DND-41 (cell line): ENCODE results near the gene AHNAK2.

Source experiments
- ATAC-seq: fragments of 200-7000 bp; cut with Tn5 transposase; 3 replicates; pipeline ENCODE4 v1.9.1; 2021; ENCODE audit warnings: low read depth; ENCODE audit not compliant: insufficient read depth
- DNase-seq: peaks from one replicate; pipeline ENCODE4 v3.0.0-alpha.2; 2020
- H2AFZ ChIP-seq: 2 replicates; pipeline ENCODE4 v1.6.0; 2012; ENCODE audit warnings: low read depth, low read length
- H3K27ac ChIP-seq: 2 replicates; pipeline ENCODE4 v1.5.1; 2012; ENCODE audit warnings: low read length, inconsistent platforms
- H3K27me3 ChIP-seq: fragments of 200-600 bp; sonication (generic); 2 replicates; pipeline ENCODE4 v1.6.0; 2012; ENCODE audit warnings: low read length, mild to moderate bottlenecking, inconsistent platforms; ENCODE audit not compliant: insufficient read depth, poor library complexity
- H3K36me3 ChIP-seq: 2 replicates; pipeline ENCODE4 v1.5.1; 2012; ENCODE audit warnings: low read length, inconsistent platforms; ENCODE audit not compliant: insufficient read depth
- H3K4me1 ChIP-seq: 2 replicates; pipeline ENCODE4 v1.5.1; 2012; ENCODE audit warnings: mild to moderate bottlenecking, low read length; ENCODE audit not compliant: insufficient read depth
- H3K4me2 ChIP-seq: 2 replicates; pipeline ENCODE4 v1.6.0; 2012; ENCODE audit warnings: mild to moderate bottlenecking, moderate library complexity, low read length, inconsistent platforms; ENCODE audit not compliant: insufficient read depth
- H3K4me3 ChIP-seq, 2 experiments: fragments of 200-600 bp in 1 of 2; shearing (Covaris generic) in 1 of 2; 2 replicates each; pipeline ENCODE4 v1.5.1; 2012 to 2016; ENCODE audit warnings: inconsistent platforms in 2 of 2, low read length in 2 of 2, mild to moderate bottlenecking in 2 of 2, low read depth in 1 of 2, moderate library complexity in 1 of 2
- H3K79me2 ChIP-seq: 2 replicates; pipeline ENCODE4 v1.6.0; 2012; ENCODE audit warnings: low read length, inconsistent platforms; ENCODE audit not compliant: insufficient read depth
- H3K9ac ChIP-seq: 2 replicates; pipeline ENCODE4 v1.6.0; 2012; ENCODE audit warnings: low read depth, mild to moderate bottlenecking, inconsistent platforms, low read length, moderate library complexity
- H3K9me3 ChIP-seq: 2 replicates; pipeline ENCODE4 v1.5.1; 2012; ENCODE audit warnings: low read length, moderate library complexity, mild to moderate bottlenecking, inconsistent platforms; ENCODE audit not compliant: insufficient read depth, severe bottlenecking
- H4K20me1 ChIP-seq: 2 replicates; pipeline ENCODE4 v1.6.0; 2012; ENCODE audit warnings: low read length; ENCODE audit not compliant: insufficient read depth
- CTCF ChIP-seq: IDR thresholded peaks from 2 replicates; pipeline ENCODE4 v1.5.1; 2012; ENCODE audit warnings: borderline replicate concordance, low read length, moderate library complexity, mild to moderate bottlenecking; ENCODE audit not compliant: poor library complexity, severe bottlenecking; ENCODE audit errors: extremely low read depth
- EZH2 ChIP-seq: IDR thresholded peaks from 3 replicates; pipeline ENCODE4 v1.6.1; 2012; ENCODE audit warnings: borderline replicate concordance, low read depth, mild to moderate bottlenecking, moderate library complexity, low read length, inconsistent platforms; ENCODE audit not compliant: severe bottlenecking

Gene AHNAK2

GRCh38 chr14:104932676-104933631 lies 45.2 kb downstream of the AHNAK2 start:
- DNase-seq (peak; percentile 87), ATAC-seq (peak; percentile 92)
- Histone ChIP-seq H3K27me3 (peaks cover 22% of the 10 kb centered on the region), H3K36me3 (no peaks in the 10 kb centered on the region), H3K79me2 (no peaks in the 10 kb centered on the region), H3K4me1 (peaks cover 7% of the 10 kb centered on the region; the same call in 1 of the 2 replicates), H3K9me3 (no peaks in the 10 kb centered on the region), H3K4me3 (no peak overlapping the region), H3K27ac (no peak overlapping the region), H3K9ac (peak overlapping the region; percentile 39; the same call in 1 of the 2 replicates), H4K20me1 (no peaks in the 10 kb centered on the region), H3K4me2 (peak overlapping the region; percentile 44), H2AFZ (peak overlapping the region; percentile 67)
- TF ChIP-seq CTCF (peak; percentile 77), EZH2 (no peak)

- Histone ChIP-seq H3K79me2 (no peaks in the 10 kb centered on the region), H3K27me3 (peaks cover 17% of the 10 kb centered on the region), H3K27ac (no peak overlapping the region), H2AFZ (no peak overlapping the region), H3K4me2 (no peak overlapping the region), H3K4me1 (peaks cover 7% of the 10 kb centered on the region; the same call in 1 of the 2 replicates), H4K20me1 (no peaks in the 10 kb centered on the region), H3K9me3 (no peaks in the 10 kb centered on the region), H3K9ac (no peak overlapping the region), H3K36me3 (no peaks in the 10 kb centered on the region), H3K4me3 (no peak overlapping the region)
- no peak for ATAC-seq
- no peak for DNase-seq
- no peak for TF ChIP-seq CTCF
- no peak for TF ChIP-seq EZH2
These were observed 46.2 kb downstream of the AHNAK2 start for GRCh38 chr14:104931771-104932675.

- Histone ChIP-seq H3K9ac (no peak overlapping the region), H3K79me2 (no peaks in the 10 kb centered on the region), H3K27me3 (peaks cover 15% of the 10 kb centered on the region), H3K4me2 (no peak overlapping the region), H3K36me3 (no peaks in the 10 kb centered on the region), H3K4me3 (no peak overlapping the region), H3K4me1 (peaks cover 7% of the 10 kb centered on the region; the same call in 1 of the 2 replicates), H2AFZ (no peak overlapping the region), H3K27ac (no peak overlapping the region), H4K20me1 (no peaks in the 10 kb centered on the region), H3K9me3 (no peaks in the 10 kb centered on the region)
- no peak for ATAC-seq
- TF ChIP-seq EZH2 (no peak), CTCF (no peak)
- DNase-seq = no peak
These were observed 46.8 kb downstream of the AHNAK2 start for GRCh38 chr14:104931304-104931770.
